ENCODE results near the gene SPPL3. TPM values are rescaled to one million over a fixed set of nuclear protein-coding genes. Genes with fewer than 3 reads are reported as not detected.

Gene SPPL3
- total RNA-seq, 1 experiment from 2014 or later = 18.8 TPM

- H3K27me3 ChIP-seq (ENCODE audit: low read length) = no peaks in the 10 kb centered on the region
- peaks cover 2% of the 10 kb centered on the region; the same call in 1 of the 2 replicates for H4K20me1 ChIP-seq (ENCODE audit: low read length)
- ChIA-PET POLR2A (ENCODE audit: unreplicated experiment) (no interaction called here), CTCF (no interaction called here)
- no peak overlapping the region for H3K9ac ChIP-seq (ENCODE audit: low read length)
- H3K79me2 ChIP-seq (ENCODE audit: low read length) = peaks cover 67% of the 10 kb centered on the region
- no peak for ATAC-seq
- no peak overlapping the region; the same call in 1 of the 2 replicates for H3K4me3 ChIP-seq (ENCODE audit: low read length)
- TF ChIP-seq EZH2 (IDR thresholded peaks at IDR 0.05; ENCODE audit: low read length, unreplicated experiment) = no peak
- TF ChIP-seq, protein P1, sequence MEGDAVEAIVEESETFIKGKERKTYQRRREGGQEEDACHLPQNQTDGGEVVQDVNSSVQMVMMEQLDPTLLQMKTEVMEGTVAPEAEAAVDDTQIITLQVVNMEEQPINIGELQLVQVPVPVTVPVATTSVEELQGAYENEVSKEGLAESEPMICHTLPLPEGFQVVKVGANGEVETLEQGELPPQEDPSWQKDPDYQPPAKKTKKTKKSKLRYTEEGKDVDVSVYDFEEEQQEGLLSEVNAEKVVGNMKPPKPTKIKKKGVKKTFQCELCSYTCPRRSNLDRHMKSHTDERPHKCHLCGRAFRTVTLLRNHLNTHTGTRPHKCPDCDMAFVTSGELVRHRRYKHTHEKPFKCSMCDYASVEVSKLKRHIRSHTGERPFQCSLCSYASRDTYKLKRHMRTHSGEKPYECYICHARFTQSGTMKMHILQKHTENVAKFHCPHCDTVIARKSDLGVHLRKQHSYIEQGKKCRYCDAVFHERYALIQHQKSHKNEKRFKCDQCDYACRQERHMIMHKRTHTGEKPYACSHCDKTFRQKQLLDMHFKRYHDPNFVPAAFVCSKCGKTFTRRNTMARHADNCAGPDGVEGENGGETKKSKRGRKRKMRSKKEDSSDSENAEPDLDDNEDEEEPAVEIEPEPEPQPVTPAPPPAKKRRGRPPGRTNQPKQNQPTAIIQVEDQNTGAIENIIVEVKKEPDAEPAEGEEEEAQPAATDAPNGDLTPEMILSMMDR (conservative IDR thresholded peaks at IDR 0.05; ENCODE audit: low read depth, low read length) = no peak
- no peak for TF ChIP-seq EZH2phosphoT487 (IDR thresholded peaks at IDR 0.05; ENCODE audit: borderline replicate concordance, low read length)
- peaks cover 2% of the 10 kb centered on the region for H3F3A ChIP-seq (ENCODE audit: low read length, unreplicated experiment)
- H3K36me3 ChIP-seq (ENCODE audit: low read depth, low read length) = peaks cover 12% of the 10 kb centered on the region
- DNase-seq = peak; percentile 19
- no peak overlapping the region for H2AFZ ChIP-seq (ENCODE audit: low read length)
- intact Hi-C loops (cut with micrococcal nuclease) = loop anchor here (5.0 kb wide), 1 partner anchor 44 kb away; the partner anchor contains the start of gene SPPL3
- H3K4me2 ChIP-seq (ENCODE audit: low read length) = no peak overlapping the region
- peaks cover 11% of the 10 kb centered on the region; the same call in 1 of the 2 replicates for H3K9me3 ChIP-seq (ENCODE audit: low read length)
- H3K27ac ChIP-seq (ENCODE audit: low read length) = no peak overlapping the region
- peaks cover 19% of the 10 kb centered on the region for H3K4me1 ChIP-seq (ENCODE audit: insufficient read depth, low read length)
- H3K9me2 ChIP-seq (replicated peaks; ENCODE audit: low read length) = no peaks in the 10 kb centered on the region
- no TSS peak for BruUV-seq (replicated peaks)
These were observed 45.7 kb downstream of the SPPL3 start for GRCh38 chr12:120858306-120859088.

GRCh38 chr12:120856980-120857379, 47.2 kb downstream of the SPPL3 start:
- H3K4me2 ChIP-seq (ENCODE audit: low read length) = no peak overlapping the region
- H3K79me2 ChIP-seq (ENCODE audit: low read length) = peaks cover 62% of the 10 kb centered on the region
- H3K9ac ChIP-seq (ENCODE audit: low read length) = no peak overlapping the region
- H3K9me2 ChIP-seq (replicated peaks; ENCODE audit: low read length) = no peaks in the 10 kb centered on the region
- POLR2A ChIA-PET (ENCODE audit: unreplicated experiment) = interaction anchor here (0.6 kb wide), 1 partner anchor 47 kb away, joined by 6 read pairs; the partner anchor contains the start of gene SPPL3
- H3K27me3 ChIP-seq (ENCODE audit: low read length) = no peaks in the 10 kb centered on the region
- peaks cover 26% of the 10 kb centered on the region for H3K4me1 ChIP-seq (ENCODE audit: insufficient read depth, low read length)
- no peak for TF ChIP-seq EZH2 (IDR thresholded peaks at IDR 0.05; ENCODE audit: low read length, unreplicated experiment)
- no peak for TF ChIP-seq EZH2phosphoT487 (IDR thresholded peaks at IDR 0.05; ENCODE audit: borderline replicate concordance, low read length)
- TF ChIP-seq, protein P1 (conservative IDR thresholded peaks at IDR 0.05; ENCODE audit: low read depth, low read length) = peak; percentile 71
- no TSS peak for BruUV-seq (replicated peaks)
- no peak overlapping the region for H3K4me3 ChIP-seq (ENCODE audit: low read length)
- H3K27ac ChIP-seq (ENCODE audit: low read length) = no peak overlapping the region
- no peak overlapping the region for H2AFZ ChIP-seq (ENCODE audit: low read length)
- peak; percentile 52 for DNase-seq
- peaks cover 12% of the 10 kb centered on the region for H3K36me3 ChIP-seq (ENCODE audit: low read depth, low read length)
- CTCF ChIA-PET = interaction anchor here (0.7 to 1.3 kb wide), 4 partner anchors 115 to 208 kb away, joined by 3 to 16 read pairs (median 4); no protein-coding TSS in a partner anchor
- H3K9me3 ChIP-seq (ENCODE audit: low read length) = peaks cover 11% of the 10 kb centered on the region; the same call in 1 of the 2 replicates
- H4K20me1 ChIP-seq (ENCODE audit: low read length) = peaks cover 6% of the 10 kb centered on the region; the same call in 1 of the 2 replicates
- peaks cover 5% of the 10 kb centered on the region for H3F3A ChIP-seq (ENCODE audit: low read length, unreplicated experiment)
- intact Hi-C loops (cut with micrococcal nuclease) = loop anchor here (1.0 to 5.0 kb wide), 2 partner anchors 45 to 114 kb away; partner anchors contain the start of gene SPPL3
- peak; percentile 52; the same call in 1 of the 2 replicates for ATAC-seq

All from PC-3 (cell line).